Activated T-cell treated with anti-CD3 and anti-CD28 coated beads, Interleukin-2, amount 50 U/mL, for 1 hour (primary cell): ENCODE measurements around the gene COPS4.
A peak's percentile ranks its signal among the peaks of the same experiment; 100 is the strongest.
"Not testable (repeated sequence)": the region's sequence is repeated elsewhere in the genome, so short reads cannot be mapped to it uniquely, and the experiment has no call there.

Source experiments
- DNase-seq: peaks from one replicate; pipeline ENCODE4 v3.0.0-alpha.2; 2020

The COPS4 gene

GRCh38 chr4:83089410-83090157 lies 54.6 kb downstream of the COPS4 start:
- no peak for DNase-seq

- DNase-seq = no peak
Measured at GRCh38 chr4:83093060-83093640, 58.2 kb downstream of the COPS4 start.

GRCh38 chr4:83096397-83096796 lies 61.4 kb downstream of the COPS4 start:
- DNase-seq = no peak

DNA sequence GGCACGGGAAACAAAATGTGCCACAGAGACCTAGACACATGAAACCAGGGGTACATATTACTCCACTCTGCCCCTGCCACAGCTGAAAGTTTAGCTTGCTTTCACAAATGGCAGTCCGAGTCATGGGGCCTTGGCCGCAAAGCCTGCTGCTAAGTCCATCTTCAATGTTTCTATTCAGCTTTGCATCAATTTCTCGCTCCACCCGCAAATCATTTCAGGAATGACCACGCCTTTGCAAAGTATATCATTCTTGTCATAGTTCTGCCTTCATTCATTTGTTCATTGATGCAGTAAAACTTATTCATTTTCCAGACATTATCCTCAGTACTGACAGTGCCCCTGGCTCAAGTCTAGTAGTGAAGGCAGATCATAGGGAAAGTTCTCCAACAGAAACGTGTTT lies 70.0 kb downstream of the COPS4 start:
- no peak for DNase-seq

DNA sequence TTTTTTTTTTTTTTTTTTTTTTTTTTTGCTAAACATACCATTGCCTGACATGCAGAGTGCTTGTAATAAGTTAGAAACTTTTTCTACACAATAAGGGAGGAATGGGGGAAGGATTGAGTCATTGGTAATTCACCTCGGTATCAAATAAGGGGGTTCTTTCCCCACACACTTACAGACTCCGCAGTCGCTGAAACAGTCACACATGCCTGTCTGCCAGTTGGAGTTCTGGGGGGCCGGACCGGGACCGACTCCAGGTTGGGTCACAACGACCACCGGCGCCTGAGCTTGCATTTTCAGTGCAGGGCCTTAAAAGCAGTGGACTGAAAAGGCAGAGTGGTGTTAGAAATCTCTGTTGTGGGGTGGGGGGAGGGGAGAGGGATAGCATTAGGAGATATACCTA lies 72.6 kb downstream of the COPS4 start:
- peak; percentile 46 for DNase-seq

DNA sequence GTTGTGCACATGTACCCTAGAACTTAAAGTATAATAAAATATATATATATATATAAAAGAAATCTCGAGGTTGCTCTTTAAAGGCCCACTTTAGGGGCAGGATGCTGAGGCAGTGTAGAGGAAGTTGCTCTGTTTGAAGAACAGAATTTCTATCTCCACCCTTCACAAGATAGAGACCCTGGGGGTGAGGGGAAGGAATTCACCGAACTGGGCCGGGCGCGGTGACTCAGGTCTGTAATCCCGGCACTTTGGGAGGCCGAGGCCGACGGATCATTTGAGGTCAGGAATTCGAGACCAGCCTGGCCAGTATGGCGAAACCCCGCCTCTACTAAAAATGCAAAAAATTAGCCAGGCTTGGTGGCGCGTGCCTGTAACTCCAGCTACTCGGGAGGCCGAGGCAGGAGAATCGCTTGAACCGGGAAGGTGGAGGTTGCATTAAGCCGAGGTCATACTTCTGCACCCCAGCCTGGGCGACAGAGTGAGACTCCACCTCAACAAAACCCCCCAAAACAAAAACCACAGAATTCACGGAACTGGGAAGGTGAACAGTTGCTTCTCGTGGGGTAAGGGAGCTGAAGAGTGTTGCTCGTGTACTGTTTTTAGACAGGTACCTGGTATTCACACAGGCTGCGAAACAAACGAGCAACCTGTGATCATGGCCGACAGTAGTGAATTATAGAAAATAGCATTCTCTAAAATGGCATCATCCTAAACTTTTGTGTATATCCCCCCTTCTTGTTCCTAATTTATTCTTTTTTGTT lies 73.3 kb downstream of the COPS4 start:
- peak; percentile 39 for DNase-seq

DNA sequence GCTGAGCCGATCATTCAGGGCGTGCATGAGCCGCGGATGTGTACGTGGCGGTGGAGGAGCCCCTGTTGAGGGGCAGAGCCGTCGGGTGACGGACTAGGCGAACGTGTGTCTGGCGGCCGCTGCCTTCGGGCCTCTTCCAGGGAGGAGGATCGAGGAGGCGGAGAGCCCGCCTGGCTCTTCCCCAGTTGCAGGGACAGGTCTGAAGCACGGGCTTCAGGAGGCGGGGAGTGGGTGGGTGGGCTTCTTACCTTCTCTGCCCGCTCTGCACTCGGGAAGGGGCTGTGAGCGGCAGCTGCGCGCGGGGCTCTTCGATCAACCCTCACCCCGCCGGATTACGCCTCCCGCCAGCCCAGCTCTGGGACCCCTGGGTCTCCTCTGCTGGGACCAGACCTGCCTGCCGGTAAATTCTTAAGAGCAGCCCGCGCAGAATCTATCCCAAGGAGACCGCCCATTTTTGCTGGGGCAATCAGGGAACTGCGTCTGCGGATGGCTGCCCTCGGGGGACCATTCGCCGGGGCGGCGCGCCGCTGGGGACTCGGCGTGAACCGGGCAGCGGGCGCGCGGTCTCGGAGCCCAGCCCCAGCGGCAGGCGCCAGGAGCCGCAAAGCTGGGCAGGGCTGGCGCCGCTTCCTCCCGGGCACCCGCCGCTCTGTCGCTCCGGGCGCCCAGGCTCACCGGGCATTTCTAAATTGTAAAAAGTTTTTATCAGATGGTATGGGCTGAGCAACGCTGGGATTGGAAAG lies 74.7 kb downstream of the COPS4 start:
- peak; percentile 53 for DNase-seq

- DNase-seq = peak; percentile 88
Measured at GRCh38 chr4:83110223-83110945, 75.4 kb downstream of the COPS4 start.

DNA sequence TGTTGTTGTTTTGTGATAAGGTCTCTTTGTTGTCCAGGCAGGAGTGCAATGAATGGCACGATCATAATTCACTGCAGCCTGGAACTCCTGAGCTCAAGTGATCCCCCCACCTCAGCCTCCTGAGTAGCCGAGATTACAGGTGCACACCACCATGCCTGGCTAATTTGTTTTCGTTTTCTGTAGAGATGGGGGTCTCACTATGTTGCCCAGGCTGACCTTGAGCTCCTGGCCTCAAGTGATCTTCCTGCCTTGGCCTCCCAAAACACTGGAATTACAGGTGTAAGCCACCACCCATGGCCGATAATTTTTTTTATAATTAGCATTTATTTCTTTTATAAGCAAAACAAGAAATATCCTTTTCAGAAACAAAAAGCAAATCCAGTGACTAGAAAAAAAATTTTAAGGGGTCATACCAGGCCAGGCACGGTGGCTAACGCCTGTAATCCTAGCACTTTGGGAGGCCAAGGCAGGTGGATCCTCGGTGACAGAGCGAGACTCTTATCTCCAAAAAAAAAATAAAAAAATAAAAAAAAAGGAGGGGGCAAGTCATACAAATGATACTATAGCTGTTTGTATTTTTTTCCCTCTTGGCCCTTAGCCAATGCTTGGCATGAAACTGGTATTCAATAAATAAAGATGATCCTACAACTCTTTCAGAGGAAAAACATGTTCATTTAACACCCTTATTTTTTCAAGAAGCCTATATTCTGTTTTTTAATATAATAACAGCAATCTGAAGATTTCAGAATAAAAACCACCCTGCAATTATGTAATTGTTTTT lies 76.2 kb downstream of the COPS4 start:
- no peak for DNase-seq

DNA sequence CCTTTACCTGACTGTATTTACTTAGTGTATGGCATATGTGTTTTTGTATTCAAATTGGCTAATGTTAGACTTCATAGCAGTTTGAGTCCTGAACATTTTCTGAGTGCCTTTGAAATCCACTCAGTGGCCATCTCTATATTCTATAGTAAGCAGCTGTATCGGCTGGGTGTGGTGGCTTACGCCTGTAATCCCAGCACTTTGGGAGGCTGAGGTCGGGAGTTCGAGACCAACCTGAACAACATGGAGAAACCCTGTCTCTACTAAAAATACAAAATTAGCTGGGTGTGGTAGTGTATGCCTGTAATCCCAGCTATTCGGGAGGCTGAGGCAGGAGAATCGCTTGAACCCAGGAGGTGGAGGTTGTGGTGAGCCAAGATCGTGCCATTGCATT lies 76.8 kb downstream of the COPS4 start:
- not testable (repeated sequence) for DNase-seq

GRCh38 chr4:83112231-83112630 lies 77.2 kb downstream of the COPS4 start:
- DNase-seq = no peak

DNA sequence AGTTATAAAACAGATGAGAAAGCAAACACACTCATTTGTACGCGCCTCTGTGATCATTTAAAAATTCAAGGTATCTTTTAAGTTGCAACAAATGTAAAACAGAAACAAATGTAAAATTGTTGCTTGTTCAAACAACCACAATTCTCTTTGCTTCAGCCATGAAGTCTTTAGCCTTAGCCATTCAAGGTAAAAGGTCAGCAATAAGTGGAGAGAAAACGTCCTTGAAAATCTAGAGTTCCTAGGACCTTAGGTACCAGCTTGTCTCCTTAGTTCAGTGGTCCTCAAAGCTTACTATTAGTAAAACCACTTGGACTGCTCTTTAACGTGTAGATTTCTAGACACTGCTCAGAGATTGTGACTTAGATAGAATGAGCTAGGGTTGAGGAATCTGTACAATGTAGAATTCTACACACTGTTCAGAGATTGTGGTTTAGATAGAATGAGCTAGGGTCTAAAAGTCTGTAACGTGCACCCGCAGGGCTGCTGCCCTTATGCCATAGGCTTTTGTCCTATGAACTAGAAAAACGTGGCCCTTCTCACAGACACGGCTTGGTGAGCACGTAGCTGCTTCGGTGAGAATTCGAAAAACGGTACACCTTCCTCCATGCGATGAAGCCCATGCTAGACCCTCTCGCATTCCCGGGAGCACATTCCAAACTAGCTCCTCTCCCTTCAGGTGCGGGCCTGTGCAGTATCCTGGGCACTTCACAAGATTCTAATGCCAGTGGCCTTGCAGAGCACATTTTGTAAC lies 77.9 kb downstream of the COPS4 start:
- DNase-seq = peak; percentile 24

- DNase-seq = peak; percentile 22
Measured at GRCh38 chr4:83113429-83113786, 78.4 kb downstream of the COPS4 start.

GRCh38 chr4:83114576-83114975 lies 79.6 kb downstream of the COPS4 start, which contains the start of gene PLAC8:
Gene PLAC8 (minus strand): TSS chr4:83114729. CDS start chr4:83107921, 6,808 bp downstream.
- DNase-seq = no peak

DNA sequence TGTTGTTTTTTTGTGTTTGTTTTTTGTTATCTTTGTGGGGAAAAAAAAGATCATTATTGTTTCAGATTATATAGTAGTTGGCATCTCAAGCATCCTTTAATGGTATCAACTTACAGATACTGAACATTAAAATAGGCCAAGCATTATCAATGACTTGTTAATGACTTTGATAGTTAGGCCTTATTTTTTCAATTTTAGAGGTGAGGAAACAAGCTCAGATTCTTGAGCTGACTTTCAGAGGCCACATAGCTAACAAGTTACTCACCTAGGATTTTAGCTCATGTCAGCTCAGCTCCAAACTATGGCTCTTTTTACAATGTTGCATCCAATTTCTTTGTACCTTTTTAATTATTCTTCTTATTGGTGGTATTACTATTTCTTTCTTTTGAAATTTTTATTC lies 80.0 kb downstream of the COPS4 start:
- DNase-seq = no peak

DNA sequence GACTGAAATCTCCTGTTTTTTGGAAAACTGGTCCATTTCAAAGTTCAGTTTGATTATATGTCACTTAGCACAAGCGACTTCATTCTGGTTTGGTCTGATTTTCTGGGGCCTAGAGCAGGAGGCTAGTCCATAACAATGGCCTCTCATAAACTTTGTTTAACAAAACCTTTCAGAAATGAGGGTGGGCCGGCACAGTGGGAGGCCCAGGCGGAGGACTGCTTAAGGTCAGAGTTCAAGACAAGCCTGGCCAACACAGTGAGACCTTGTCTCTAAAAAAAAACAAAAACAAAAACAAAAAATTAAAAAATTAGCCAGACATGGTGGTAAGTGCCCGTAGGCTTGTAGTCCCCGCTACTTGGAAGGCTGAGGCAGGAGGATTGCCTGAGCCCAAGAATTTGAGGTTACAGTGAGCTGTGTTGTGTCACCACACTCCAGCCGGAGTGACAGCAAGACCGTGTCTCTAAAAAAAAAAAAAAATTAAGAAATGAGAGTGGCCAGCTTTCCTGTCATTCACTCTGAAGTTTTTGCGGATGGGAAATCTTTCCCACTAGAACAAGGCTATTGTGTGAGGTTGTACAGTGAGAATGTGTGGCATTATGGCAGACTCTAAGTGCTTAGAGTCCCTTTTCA lies 80.8 kb downstream of the COPS4 start:
- no peak for DNase-seq

DNA sequence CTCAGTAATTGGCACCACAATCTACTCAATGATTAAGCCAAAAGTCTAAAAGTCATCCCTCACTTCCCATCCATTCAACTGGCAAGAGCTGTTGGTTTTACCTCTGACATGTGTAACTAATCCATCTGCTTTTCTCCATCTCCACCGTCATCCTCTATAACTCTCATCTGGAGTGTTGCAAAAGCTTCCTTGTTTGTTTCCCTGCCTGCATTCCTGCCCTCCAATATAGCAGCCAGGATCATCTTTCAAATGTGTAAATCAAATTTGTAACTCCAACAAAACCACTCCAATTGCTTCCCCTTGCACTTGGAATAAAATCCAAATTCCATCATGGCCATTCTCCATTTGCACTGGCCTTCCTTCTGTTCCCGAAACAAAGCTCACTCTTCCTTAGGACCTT lies 83.9 kb downstream of the COPS4 start:
- DNase-seq = no peak

DNA sequence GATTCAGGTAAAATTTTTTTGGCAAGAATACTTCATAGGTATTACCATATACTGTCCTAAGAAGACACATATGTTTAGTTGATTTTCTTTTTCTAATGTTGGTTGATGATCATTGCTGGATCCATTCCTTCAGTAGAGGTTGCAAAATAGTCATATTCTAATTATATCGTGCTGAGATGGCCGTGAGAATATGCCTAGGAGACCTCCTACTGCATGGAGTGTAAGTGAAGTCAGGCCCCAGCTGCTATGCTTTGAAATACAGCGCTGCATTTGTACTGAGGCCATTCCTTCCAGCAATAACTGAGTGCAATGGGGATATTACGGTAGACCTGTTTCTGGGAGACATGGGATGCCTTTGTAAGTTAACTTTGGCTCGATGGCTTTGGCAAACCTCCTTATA lies 86.3 kb downstream of the COPS4 start:
- DNase-seq = no peak

GRCh38 chr4:83124111-83124780 lies 89.3 kb downstream of the COPS4 start:
- DNase-seq = no peak
